HCT116 (cell line): ENCODE results near the gene WASL. TPM values are rescaled to one million over a fixed set of nuclear protein-coding genes. Genes with fewer than 3 reads are reported as not detected.

ENCODE experiments used
- ATAC-seq: fragments of 200-7000 bp; cut with Tn5 transposase; 2 replicates; pipeline ENCODE4 v1.9.1; 2020; ENCODE audit warnings: mild to moderate bottlenecking, moderate library complexity
- BruUV-seq: library from RNA; stranded (reverse); fragments of 400-500 nt; replicated peaks from 2 replicates; lab custom pipeline; 2021; lab: Mats Ljungman, UMichigan
- CTCF ChIA-PET: fragments of 300-600 bp; sonication (Branson Sonifier 250); formaldehyde crosslinking; loops from one replicate; lab custom pipeline; 2021; ENCODE audit warnings: antibody characterized with exemption; lab: Charles Lee
- POLR2A ChIA-PET: fragments of 300-600, 350-600 bp; sonication (Branson Sonifier 250); formaldehyde crosslinking; loops from one replicate; lab custom pipeline; 2021; ENCODE audit warnings: antibody characterized with exemption; lab: Charles Lee
- RAD21 ChIA-PET, 2 experiments: fragments of 300-600 bp; sonication (Branson Sonifier 250); formaldehyde crosslinking; loops; one replicate each; lab custom pipeline; 2023; ENCODE audit warnings: low total read pairs in 2 of 2; ENCODE audit not compliant: uncharacterized antibody in 2 of 2, unreplicated experiment in 2 of 2, low non-redundant PET in 1 of 2; lab: Charles Lee
- DNase-seq: peaks from one replicate; pipeline ENCODE4 v3.0.0-alpha.2; 2010; ENCODE audit warnings: low read depth, low spot score
- H2AFZ ChIP-seq: fragments of 200-600 bp; shearing (Covaris generic), sonication (generic); 2 replicates; pipeline ENCODE4 v1.6.1; 2017; ENCODE audit warnings: low read depth, mixed run types, mixed read lengths, antibody characterized with exemption, low read length; ENCODE audit not compliant: poor library complexity, severe bottlenecking
- H3K27ac ChIP-seq: 2 replicates; pipeline ENCODE4 v1.5.1; 2012; ENCODE audit warnings: low read depth, low read length
- H3K27me3 ChIP-seq: fragments of 200-600 bp; sonication (generic); 2 replicates; pipeline ENCODE4 v1.6.1; 2016; ENCODE audit warnings: mixed run types, low read length, mixed read lengths; ENCODE audit not compliant: insufficient read depth
- H3K36me3 ChIP-seq, 2 experiments: fragments of 200-500 bp in 1 of 2; fragments of 200-600 bp in 1 of 2; sonication (Bioruptor generic) in 1 of 2; sonication (generic) in 1 of 2; 2 replicates each; pipeline versions ENCODE4 v1.5.1 to v1.6.1; 2014 to 2016; ENCODE audit warnings: low read length in 2 of 2, inconsistent platforms in 1 of 2, mixed read lengths in 1 of 2, mixed run types in 1 of 2; ENCODE audit not compliant: insufficient read depth in 2 of 2, control insufficient read depth in 1 of 2
- H3K4me1 ChIP-seq, 2 experiments: fragments of 200-600 bp in 1 of 2; sonication (generic) in 1 of 2; 2 replicates each; pipeline versions ENCODE4 v1.5.1 to v1.6.1; 2012 to 2017; ENCODE audit warnings: low read length in 2 of 2, inconsistent platforms in 1 of 2, mild to moderate bottlenecking in 1 of 2, mixed read lengths in 1 of 2, mixed run types in 1 of 2, moderate library complexity in 1 of 2; ENCODE audit not compliant: insufficient read depth in 2 of 2, control insufficient read depth in 1 of 2
- H3K4me2 ChIP-seq: fragments of 200-600 bp; sonication (generic); 2 replicates; pipeline ENCODE4 v1.6.1; 2017; ENCODE audit warnings: mixed run types, low read length, mixed read lengths
- H3K4me3 ChIP-seq, 2 experiments: fragments of 200-600 bp in 1 of 2; sonication (generic) in 1 of 2; replicated peaks in 1 of 2; 2 replicates each; pipeline ENCODE4 v1.5.1; 2011 to 2016; ENCODE audit warnings: low read length in 2 of 2, control low read depth in 1 of 2, low read depth in 1 of 2, mild to moderate bottlenecking in 1 of 2, mixed read lengths in 1 of 2, mixed run types in 1 of 2
- H3K79me2 ChIP-seq: fragments of 200-600 bp; sonication (generic); 2 replicates; pipeline ENCODE4 v1.6.1; 2017; ENCODE audit warnings: mild to moderate bottlenecking, mixed run types, low read length, moderate library complexity, mixed read lengths; ENCODE audit not compliant: insufficient read depth
- H3K9ac ChIP-seq: fragments of 200-600 bp; sonication (generic); 2 replicates; pipeline ENCODE4 v1.6.1; 2016; ENCODE audit warnings: low read length, mixed read lengths
- H3K9me2 ChIP-seq: fragments of 200-600 bp; sonication (generic), shearing (Covaris generic); 2 replicates; pipeline ENCODE4 v1.6.1; 2017; ENCODE audit warnings: mixed run types, mild to moderate bottlenecking, moderate library complexity; ENCODE audit not compliant: insufficient read depth
- H3K9me3 ChIP-seq, 2 experiments: fragments of 200-500 bp in 1 of 2; fragments of 200-600 bp in 1 of 2; sonication (Bioruptor generic) in 1 of 2; sonication (generic) in 1 of 2; 2 replicates each; pipeline ENCODE4 v1.6.1; 2014 to 2017; ENCODE audit warnings: low read length in 2 of 2, mixed read lengths in 2 of 2, inconsistent platforms in 1 of 2, low read depth in 1 of 2, mild to moderate bottlenecking in 1 of 2, mixed run types in 1 of 2, moderate library complexity in 1 of 2; ENCODE audit not compliant: control insufficient read depth in 1 of 2, insufficient read depth in 1 of 2
- H4K20me1 ChIP-seq: fragments of 200-600 bp; sonication (generic), shearing (Covaris generic); 2 replicates; pipeline ENCODE4 v1.6.1; 2017; ENCODE audit warnings: mixed run types, mild to moderate bottlenecking, moderate library complexity; ENCODE audit not compliant: insufficient read depth
- ATF3 ChIP-seq: IDR thresholded peaks from 2 replicates; pipeline ENCODE4 v1.6.1; 2012
- CEBPB ChIP-seq: IDR thresholded peaks from 2 replicates; pipeline ENCODE4 v1.6.1; 2012; ENCODE audit warnings: low read depth
- EGR1 ChIP-seq: IDR thresholded peaks from 2 replicates; pipeline ENCODE4 v1.6.1; 2012; ENCODE audit warnings: low read depth
- ELF1 ChIP-seq: IDR thresholded peaks from 2 replicates; pipeline ENCODE4 v1.6.1; 2012; ENCODE audit warnings: low read depth, borderline replicate concordance
- POLR2A ChIP-seq: IDR thresholded peaks from 2 replicates; pipeline ENCODE4 v1.7.0; 2011; ENCODE audit warnings: borderline replicate concordance; ENCODE audit not compliant: insufficient read depth, insufficient read length; ENCODE audit errors: extremely low read depth
- REST ChIP-seq: IDR thresholded peaks from 2 replicates; pipeline ENCODE4 v1.6.1; 2012; ENCODE audit warnings: low read depth
- SIN3A ChIP-seq: IDR thresholded peaks from 2 replicates; pipeline ENCODE4 v1.6.1; 2012; ENCODE audit warnings: low read depth
- intact Hi-C: fragments of 100-400 bp; cut with micrococcal nuclease; formaldehyde crosslinking; loops from 2 replicates; pipeline ENCODE4 v1.10.0; 2022
- total RNA-seq: library from RNA; stranded (reverse); gene quantifications from one replicate; pipeline ENCODE4 v1.2.1, GENCODE V29; 2021; ENCODE audit not compliant: unreplicated experiment

WASL gene
- total RNA-seq, 1 experiment from 2014 or later, result 26.2 TPM

GRCh38 chr7:123649964-123650363 is 98.8 kb downstream of the WASL start (continued):
- TF ChIP-seq REST, result no peak
- no peak for TF ChIP-seq ELF1
- no peak for TF ChIP-seq CEBPB
- no peak for TF ChIP-seq SIN3A

GRCh38 chr7:123647106-123647730 is 101.6 kb downstream of the WASL start:
- Histone ChIP-seq H3K4me2 (0 out of 2 replicates have a peak overlapping the region, but pooled peaks have one; percentile 6), H2AFZ (no peak overlapping the region), H3K9me2 (no peaks in the 10 kb centered on the region), H3K4me1 (peaks cover 13 to 33% of the 10 kb centered on the region in 2 experiments; a peak in 3 of 4 replicates), H3K79me2 (no peaks in the 10 kb centered on the region), H4K20me1 (no peaks in the 10 kb centered on the region), H3K9ac (no peak overlapping the region), H3K27me3 (no peaks in the 10 kb centered on the region), H3K4me3 (no peak overlapping the region), H3K9me3 (no peaks in the 10 kb centered on the region), H3K27ac (no peak overlapping the region), H3K36me3 (no peaks in the 10 kb centered on the region)
- no TSS peak for BruUV-seq
- TF ChIP-seq EGR1 (no peak), POLR2A (no peak), ATF3 (no peak)
- ChIA-PET RAD21 (no interaction called here), POLR2A (no interaction called here), CTCF (no interaction called here)
- ATAC-seq, result no peak
- intact Hi-C loops, result no loop called here
- DNase-seq, result no peak
